GM19351 (cell line): ENCODE data around the gene CAB39.

ENCODE experiments used
- ATAC-seq: cut with Tn5 transposase; IDR thresholded peaks from one replicate; pipeline ENCODE4 v1.9.1; 2021; ENCODE audit warnings: mild to moderate bottlenecking, moderate library complexity; ENCODE audit not compliant: unreplicated experiment

CAB39 gene

GRCh38 chr2:230748087-230748486 is 35.4 kb downstream of the CAB39 start:
- ATAC-seq = no peak

- no peak for ATAC-seq
Measured at GRCh38 chr2:230749111-230749510, 36.5 kb downstream of the CAB39 start.

- ATAC-seq = peak; percentile 57
Measured at GRCh38 chr2:230751062-230751461, 38.4 kb downstream of the CAB39 start.

GRCh38 chr2:230754200-230754599 is 41.6 kb downstream of the CAB39 start:
- ATAC-seq = no peak

GRCh38 chr2:230757476-230757875 is 44.8 kb downstream of the CAB39 start:
- no peak for ATAC-seq

- no peak for ATAC-seq
Measured at GRCh38 chr2:230758566-230759480, 46.2 kb downstream of the CAB39 start.

- ATAC-seq = no peak
Measured at GRCh38 chr2:230759481-230760167, 47.0 kb downstream of the CAB39 start.

GRCh38 chr2:230761704-230762103 is 49.1 kb downstream of the CAB39 start:
- no peak for ATAC-seq

- ATAC-seq = peak; percentile 73
Measured at GRCh38 chr2:230762317-230762896, 49.8 kb downstream of the CAB39 start.

GRCh38 chr2:230764346-230764745 is 51.7 kb downstream of the CAB39 start:
- no peak for ATAC-seq

- no peak for ATAC-seq
Measured at GRCh38 chr2:230765611-230766300, 53.1 kb downstream of the CAB39 start.

GRCh38 chr2:230767862-230768388 is 55.3 kb downstream of the CAB39 start:
- ATAC-seq = no peak

- ATAC-seq = no peak
Measured at GRCh38 chr2:230770804-230771203, 58.2 kb downstream of the CAB39 start.

- no peak for ATAC-seq
Measured at GRCh38 chr2:230772156-230772555, 59.5 kb downstream of the CAB39 start.

GRCh38 chr2:230773039-230773773 is 60.6 kb downstream of the CAB39 start:
- ATAC-seq = no peak

- no peak for ATAC-seq
Measured at GRCh38 chr2:230774348-230774951, 61.8 kb downstream of the CAB39 start.

GRCh38 chr2:230775737-230776136 is 63.1 kb downstream of the CAB39 start:
- no peak for ATAC-seq

GRCh38 chr2:230777721-230778120 is 65.1 kb downstream of the CAB39 start:
- no peak for ATAC-seq

- ATAC-seq = peak; percentile 89
Measured at GRCh38 chr2:230778350-230779063, 65.9 kb downstream of the CAB39 start.
